A549 (cell line): Measurements from ENCODE around the gene PCARE. TPM values are rescaled to one million over a fixed set of nuclear protein-coding genes. Genes with fewer than 3 reads are reported as not detected.

ENCODE experiments used
- ATAC-seq, 2 experiments: fragments of 200-7000 bp in 1 of 2; fragments of >200 bp in 1 of 2; cut with Nextera tagmentation in 1 of 2; cut with Tn5 transposase in 1 of 2; 3 replicates each; pipeline versions ENCODE4 v1.8.0 to v1.9.1; 2018 to 2020; ENCODE audit warnings: mild to moderate bottlenecking in 1 of 2, moderate library complexity in 1 of 2
- CTCF ChIA-PET: fragments of 300-600 bp; sonication (Branson Sonifier 250); formaldehyde crosslinking; extraction: SDS; loops from one replicate; lab custom pipeline; 2021; ENCODE audit warnings: antibody characterized with exemption, inconsistent platforms; lab: Yijun Ruan, JAX
- POLR2A ChIA-PET: fragments of 350-600 bp; formaldehyde crosslinking; extraction: SDS; loops from one replicate; lab custom pipeline; 2021; ENCODE audit warnings: antibody characterized with exemption, inconsistent platforms; lab: Yijun Ruan, JAX
- DNase-seq, 2 experiments: peaks; one replicate each; pipeline versions ENCODE4 v3.0.0 to v3.0.0-alpha.2; 2011 to 2016; ENCODE audit warnings: low read depth in 1 of 2, low spot score in 1 of 2
- FAIRE-seq: peaks from 2 replicates; lab custom pipeline; 2011; peaks lifted over from hg19 to GRCh38; lab: Jason Lieb, UNC
- H3K27ac ChIP-seq, 2 experiments: fragments of >200 bp; sonication (Bioruptor Twin); formaldehyde crosslinking; 3 replicates each; pipeline ENCODE4 v1.5.1; 2016 to 2017
- H3K4me1 ChIP-seq: fragments of >200 bp; sonication (Bioruptor Twin); formaldehyde crosslinking; 3 replicates; pipeline ENCODE4 v1.6.1; 2016
- H3K4me2 ChIP-seq: fragments of >200 bp; sonication (Bioruptor Twin); formaldehyde crosslinking; 3 replicates; pipeline ENCODE4 v1.6.1; 2016
- H3K4me3 ChIP-seq: fragments of >200 bp; sonication (Bioruptor Twin); formaldehyde crosslinking; 3 replicates; pipeline ENCODE4 v1.5.1; 2016
- H3K9me3 ChIP-seq: fragments of >200 bp; sonication (Bioruptor Twin); formaldehyde crosslinking; 3 replicates; pipeline ENCODE4 v1.6.1; 2016
- BCL3 ChIP-seq: fragments of >200 bp; sonication (Bioruptor Twin); formaldehyde crosslinking; IDR thresholded peaks from 3 replicates; pipeline ENCODE4 v1.6.1; 2016
- BHLHE40 ChIP-seq: IDR thresholded peaks from 2 replicates; pipeline ENCODE4 v1.6.1; 2012; ENCODE audit warnings: low read depth, low read length, inconsistent platforms
- CBX2 ChIP-seq: fragments of 200-600 bp; sonication (generic); IDR thresholded peaks from 2 replicates; pipeline ENCODE4 v1.6.1; 2016; ENCODE audit warnings: low read depth, mild to moderate bottlenecking, borderline replicate concordance
- CHD4 ChIP-seq: fragments of 200-600 bp; sonication (generic); IDR thresholded peaks from 2 replicates; pipeline ENCODE4 v1.6.1; 2016; ENCODE audit warnings: antibody characterized with exemption, mild to moderate bottlenecking, borderline replicate concordance
- CTCF ChIP-seq: fragments of >200 bp; sonication (Bioruptor Twin); formaldehyde crosslinking; IDR thresholded peaks from 3 replicates; pipeline ENCODE4 v1.5.1; 2016
- E2F6 ChIP-seq: IDR thresholded peaks from 2 replicates; pipeline ENCODE4 v1.6.1; 2012; ENCODE audit warnings: low read depth, borderline replicate concordance
- EHMT2 ChIP-seq: fragments of 200-600 bp; sonication (generic); IDR thresholded peaks from 2 replicates; pipeline ENCODE4 v1.6.1; 2016; ENCODE audit warnings: antibody characterized with exemption, low read depth, mild to moderate bottlenecking, moderate library complexity
- ELK1 ChIP-seq: fragments of 150-350 bp; IDR thresholded peaks from 2 replicates; pipeline ENCODE4 v1.6.1; 2014; ENCODE audit warnings: low read depth, mild to moderate bottlenecking, low read length
- EP300 ChIP-seq, 2 experiments: fragments of >200 bp; sonication (Bioruptor Twin); formaldehyde crosslinking; IDR thresholded peaks; 2 replicates in 1 of 2; 3 replicates in 1 of 2; pipeline ENCODE4 v1.6.1; 2016 to 2017
- ESRRA ChIP-seq: fragments of 150-350 bp; IDR thresholded peaks from 2 replicates; pipeline ENCODE4 v1.6.1; 2014; ENCODE audit warnings: mild to moderate bottlenecking, low read length, borderline replicate concordance
- FOXS1 ChIP-seq: fragments of 250-450 bp; sonication (Bioruptor Pico); IDR thresholded peaks from 2 replicates; pipeline ENCODE4 v1.5.0; 2020; ENCODE audit warnings: mild to moderate bottlenecking, moderate library complexity
- HEYL ChIP-seq: fragments of 250-450 bp; sonication (Bioruptor Pico); IDR thresholded peaks from 2 replicates; pipeline ENCODE4 v1.8.0; 2021; ENCODE audit warnings: mild to moderate bottlenecking, moderate library complexity
- HOXA7 ChIP-seq: fragments of 250-450 bp; sonication (Bioruptor Pico); IDR thresholded peaks from 2 replicates; pipeline ENCODE4 v1.5.0; 2020; ENCODE audit warnings: mild to moderate bottlenecking, moderate library complexity
- KDM1A ChIP-seq: fragments of 200-600 bp; sonication (generic); IDR thresholded peaks from 2 replicates; pipeline ENCODE4 v1.6.1; 2016; ENCODE audit warnings: low read depth, mild to moderate bottlenecking
- MAFK ChIP-seq: fragments of 450-650 bp; IDR thresholded peaks from 2 replicates; pipeline ENCODE4 v1.6.1; 2014; ENCODE audit not compliant: partially characterized antibody
- MYC ChIP-seq: IDR thresholded peaks from 2 replicates; pipeline ENCODE4 v1.6.1; 2012; ENCODE audit warnings: mild to moderate bottlenecking, inconsistent platforms, low read length, improper control_type of control experiment, borderline replicate concordance
- NPAS2 ChIP-seq: fragments of 250-450 bp; sonication (Bioruptor Pico); IDR thresholded peaks from 2 replicates; pipeline ENCODE4 v1.8.0; 2022; ENCODE audit warnings: mild to moderate bottlenecking, moderate library complexity, borderline replicate concordance
- NR3C1 ChIP-seq: fragments of >200 bp; sonication (Bioruptor Twin); formaldehyde crosslinking; IDR thresholded peaks from 3 replicates; pipeline ENCODE4 v1.6.1; 2017
- POLR2A ChIP-seq: IDR thresholded peaks from 2 replicates; pipeline ENCODE4 v1.6.1; 2012; ENCODE audit warnings: mild to moderate bottlenecking, low read length
- POLR2AphosphoS2 ChIP-seq: conservative IDR thresholded peaks from 2 replicates; pipeline ENCODE4 v1.6.1; 2012; ENCODE audit warnings: low read length, improper control_type of control experiment, inconsistent platforms
- RAD21 ChIP-seq, 2 experiments: fragments of >200 bp in 1 of 2; sonication (Bioruptor Twin) in 1 of 2; formaldehyde crosslinking in 1 of 2; IDR thresholded peaks in 1 of 2; conservative IDR thresholded peaks in 1 of 2; 2 replicates in 1 of 2; 3 replicates in 1 of 2; pipeline ENCODE4 v1.6.1; 2012 to 2018; ENCODE audit warnings: inconsistent platforms in 1 of 2
- REST ChIP-seq: fragments of 200-600 bp; sonication (generic); IDR thresholded peaks from 2 replicates; pipeline ENCODE4 v1.6.1; 2016; ENCODE audit warnings: antibody characterized with exemption, mild to moderate bottlenecking, moderate library complexity
- SMC3 ChIP-seq: fragments of >200 bp; sonication (Bioruptor Twin); formaldehyde crosslinking; IDR thresholded peaks from 3 replicates; pipeline ENCODE4 v1.6.1; 2018; ENCODE audit warnings: inconsistent platforms
- SREBF2 ChIP-seq: fragments of 450-650 bp; IDR thresholded peaks from 2 replicates; pipeline ENCODE4 v1.6.1; 2014; ENCODE audit warnings: mild to moderate bottlenecking, moderate library complexity
- TFCP2L1 ChIP-seq: fragments of 250-450 bp; sonication (Bioruptor Pico); IDR thresholded peaks from 2 replicates; pipeline ENCODE4 v1.5.0; 2021; ENCODE audit warnings: mild to moderate bottlenecking
- ZC3H11A ChIP-seq: fragments of 450-650 bp; IDR thresholded peaks from 2 replicates; pipeline ENCODE4 v1.6.1; 2014; ENCODE audit warnings: antibody characterized with exemption, mild to moderate bottlenecking
- WGBS: methylation state at CpG from one replicate; pipeline ENCODE4 v1.1.6; 2017; ENCODE audit errors: missing lambda C conversion rate; 5-methylcytosine and 5-hydroxymethylcytosine counted together
- polyA plus RNA-seq, 4 experiments: library from polyadenylated mRNA; depleted of rRNA in 3 of 4; stranded (reverse); fragments of >200 nt; fragmentation: RNase III in 1 of 4; extraction: RNeasy Plus Mini Kit Qiagen cat#74134 plus additional on column Dnase treatment in 1 of 4; gene quantifications; 2 replicates in 3 of 4; 3 replicates in 1 of 4; pipeline ENCODE4 v1.2.3, GENCODE V29; 2011 to 2017

The PCARE gene
- polyA plus RNA-seq, 2 of the 4 experiments (the other 2 are of a cell fraction) = not detected

GRCh38 chr2:29097569-29097968, 23.2 kb upstream of the PCARE start:
- DNase-seq (no peak), ATAC-seq (peak in 1 of 2 experiments; percentile 32; a peak in 2 of 6 replicates), FAIRE-seq (no peak)
- ChIA-PET CTCF (interaction anchor here (2.0 kb wide), 1 partner anchor 139 kb away, joined by 5 read pairs; no protein-coding TSS in a partner anchor), POLR2A (no interaction called here)
- WGBS = 83% methylated on average over 6 of the region's 6 CpGs
- Histone ChIP-seq H3K4me2 (no peak overlapping the region), H3K27ac (no peak overlapping the region), H3K4me1 (no peaks in the 10 kb centered on the region), H3K4me3 (no peak overlapping the region), H3K9me3 (no peaks in the 10 kb centered on the region)
- TF ChIP-seq HEYL (CRISPR knock-in tag) (no peak), TFCP2L1 (CRISPR knock-in tag) (no peak), RAD21 (conservative IDR thresholded peaks at IDR 0.05 in 1 of 2, IDR thresholded peaks at IDR 0.05 in 1 of 2) (no peak), ELK1 (no peak), HOXA7 (CRISPR knock-in tag) (no peak), NPAS2 (no peak), CHD4 (no peak), BHLHE40 (no peak)

- CTCF ChIA-PET = interaction anchor here (0.9 to 2.0 kb wide), 5 partner anchors 7 to 138 kb away, joined by 3 to 5 read pairs (median 4); no protein-coding TSS in a partner anchor
- no peak overlapping the region for H3K27ac ChIP-seq
- FAIRE-seq = no peak
- no peak overlapping the region for H3K4me2 ChIP-seq
- no peaks in the 10 kb centered on the region for H3K4me1 ChIP-seq
- no peak overlapping the region for H3K4me3 ChIP-seq
- H3K9me3 ChIP-seq = no peaks in the 10 kb centered on the region
- no peak for DNase-seq
- no peak for TF ChIP-seq MAFK
- no peak for TF ChIP-seq HEYL (CRISPR knock-in tag)
- no peak for TF ChIP-seq POLR2A
- no peak for TF ChIP-seq REST
- TF ChIP-seq CBX2 = no peak
- TF ChIP-seq POLR2AphosphoS2 = no peak
- no peak for TF ChIP-seq FOXS1
- TF ChIP-seq EHMT2 = no peak
- no peak for TF ChIP-seq BCL3
- TF ChIP-seq ELK1 = no peak
- no peak for TF ChIP-seq E2F6
- no peak for TF ChIP-seq ZC3H11A
- no peak for TF ChIP-seq CTCF
- no peak for TF ChIP-seq EP300 (IDR thresholded peaks at IDR 0.05)
- TF ChIP-seq MYC = no peak
- TF ChIP-seq KDM1A = no peak
- no peak for TF ChIP-seq SREBF2
- no peak for TF ChIP-seq SMC3
- TF ChIP-seq NR3C1 = no peak
- no peak for TF ChIP-seq ESRRA
- ATAC-seq = no peak
- POLR2A ChIA-PET = no interaction called here
- WGBS = 89% methylated on average over 8 of the region's 8 CpGs
Measured at GRCh38 chr2:29096969-29097368, 22.6 kb upstream of the PCARE start.
